Right hindlimb (tissue), 1 donor: ENCODE data around the gene WDR88.
"Not testable (repeated sequence)": the region's sequence is repeated elsewhere in the genome, so short reads cannot be mapped to it uniquely, and the experiment has no call there.

ENCODE experiments used
- DNase-seq: peaks from one replicate; pipeline ENCODE4 v3.0.0-alpha.2; 2018

WDR88 gene

DNA sequence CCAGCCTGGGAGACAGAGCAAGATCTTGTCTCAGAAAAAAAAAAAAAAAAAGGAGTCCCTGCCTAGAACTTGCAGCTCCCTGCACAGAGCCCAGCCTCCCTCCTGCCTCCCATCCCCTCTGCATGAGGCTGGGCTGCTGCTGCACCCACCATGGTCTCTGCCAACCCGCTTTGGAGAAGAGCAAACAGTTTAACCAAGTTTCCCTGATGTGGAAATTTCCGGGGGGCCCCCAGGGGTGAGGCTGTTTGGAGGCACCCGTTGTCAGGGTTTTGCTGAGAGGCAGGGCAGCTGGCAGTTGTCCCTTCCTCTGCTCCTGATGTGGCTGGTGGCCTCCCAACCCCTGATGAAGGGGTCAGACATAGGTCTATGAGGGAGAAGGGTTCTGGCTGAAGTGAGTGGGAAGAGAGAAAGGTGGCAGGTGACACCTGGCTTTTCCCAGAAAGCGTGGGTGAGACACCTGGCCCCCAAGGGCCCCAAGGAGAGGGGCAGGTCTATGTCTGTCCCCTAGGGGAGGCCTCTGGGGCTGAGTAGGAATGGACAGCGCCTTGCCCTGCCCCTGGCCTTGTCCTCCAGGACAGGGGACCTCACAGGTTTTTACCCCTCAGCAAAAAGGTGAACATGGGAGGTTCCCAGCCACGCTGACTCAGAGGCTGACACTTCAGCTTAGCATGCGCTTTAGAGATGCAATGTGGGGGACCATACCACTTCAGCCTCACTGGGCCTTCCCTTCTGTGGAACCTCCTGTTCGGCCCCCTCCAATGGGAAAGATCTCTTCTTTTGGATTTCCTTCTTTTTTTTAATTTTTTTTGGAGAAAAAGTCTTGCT lies 67.7 kb downstream of the WDR88 start:
- DNase-seq: peak; percentile 12

DNA sequence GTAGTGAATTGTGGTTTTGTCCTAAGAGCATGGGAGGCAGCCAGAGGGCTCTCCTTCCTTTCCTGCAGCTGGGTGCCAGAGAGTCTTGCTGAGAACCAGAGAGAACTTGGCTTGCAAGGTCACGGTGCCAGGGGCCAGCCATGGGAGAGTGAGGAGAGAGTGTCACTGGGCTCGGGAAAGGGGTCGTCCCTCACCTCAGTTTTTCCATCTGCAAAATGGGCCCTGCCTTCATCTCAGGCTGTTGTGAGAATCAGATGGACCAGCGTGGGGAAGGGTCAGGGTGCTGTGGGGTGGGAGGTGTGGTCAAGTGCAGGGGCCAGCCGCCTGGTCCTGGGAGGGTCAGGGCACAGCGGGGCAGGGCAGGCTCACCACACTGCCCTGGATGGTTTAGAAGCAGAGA lies 69.6 kb downstream of the WDR88 start:
- DNase-seq: no peak

DNA sequence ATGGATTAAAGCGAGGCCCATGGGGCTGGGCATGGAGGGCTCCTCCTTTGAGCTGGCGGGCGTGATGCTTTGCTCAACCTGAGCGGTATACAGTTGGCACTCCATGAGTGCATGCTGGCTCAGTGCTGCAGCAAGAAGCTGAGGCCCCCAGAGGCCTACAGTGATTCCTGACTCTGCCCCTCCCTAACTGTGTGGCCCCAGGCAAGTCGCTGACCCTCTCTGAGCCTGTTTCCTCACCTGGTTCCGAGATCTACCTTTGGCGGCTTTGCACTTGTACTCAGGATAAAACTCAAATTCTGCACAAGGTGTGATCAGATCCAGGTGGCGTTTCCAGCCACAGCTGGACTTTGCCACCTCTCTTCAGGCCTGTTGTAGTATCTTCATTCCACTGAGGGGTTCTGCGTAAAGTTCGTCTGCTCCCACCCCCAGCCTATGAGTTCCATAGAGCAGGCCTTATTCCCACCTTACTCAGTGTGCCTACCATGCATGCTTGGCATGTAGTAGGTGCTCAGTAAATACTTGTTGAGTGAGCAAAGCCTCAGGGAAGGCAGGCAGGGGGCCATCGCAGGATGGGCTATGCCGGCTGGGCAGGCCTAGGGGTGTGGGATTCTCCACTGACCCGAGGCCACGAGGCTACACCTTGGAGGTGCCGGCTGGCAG lies 70.1 kb downstream of the WDR88 start:
- DNase-seq: no peak

DNA sequence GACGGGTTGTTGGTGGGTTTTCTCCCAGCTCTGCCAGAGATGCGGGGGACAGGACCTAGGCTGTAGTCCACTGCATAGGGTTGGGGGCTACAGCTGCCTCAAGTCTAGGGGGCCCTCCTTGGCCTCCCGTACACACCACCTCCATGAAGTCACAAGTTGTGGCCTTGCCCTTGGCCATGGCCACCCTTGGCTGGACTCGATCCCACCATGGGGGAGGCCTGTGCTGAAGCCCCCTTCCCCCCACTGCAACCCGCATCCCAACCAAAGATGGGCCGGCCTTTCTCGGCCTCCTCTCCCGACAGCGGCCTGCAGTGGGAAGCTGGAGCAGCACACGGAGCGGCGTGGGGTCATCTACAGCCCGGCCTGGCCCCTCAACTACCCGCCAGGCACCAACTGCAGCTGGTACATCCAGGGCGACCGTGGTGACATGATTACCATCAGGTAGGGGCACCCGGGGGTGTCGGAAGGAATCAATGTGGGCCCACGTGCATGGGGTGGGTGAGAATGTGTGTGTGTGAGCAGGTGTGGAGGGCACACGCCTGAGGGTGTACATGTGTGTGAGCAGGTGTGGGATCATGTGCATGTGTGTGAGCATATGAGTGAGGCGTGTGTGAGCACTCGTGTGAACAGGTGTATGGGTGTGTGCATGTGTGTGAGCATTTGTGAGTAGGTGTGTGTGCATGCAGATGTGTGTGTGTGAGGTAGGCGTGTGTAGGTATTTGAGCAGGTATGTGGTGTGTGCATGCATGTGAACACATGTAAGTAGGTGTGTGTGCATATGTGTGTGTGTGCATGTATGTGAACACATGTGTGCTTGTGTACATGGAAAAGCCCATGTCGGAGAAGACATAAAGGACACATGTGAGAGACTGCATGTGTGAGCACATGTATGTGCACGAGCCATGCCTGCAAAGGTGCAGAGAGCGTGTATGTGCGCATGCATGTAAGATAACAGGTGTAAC lies 70.9 kb downstream of the WDR88 start:
- DNase-seq: no peak

DNA sequence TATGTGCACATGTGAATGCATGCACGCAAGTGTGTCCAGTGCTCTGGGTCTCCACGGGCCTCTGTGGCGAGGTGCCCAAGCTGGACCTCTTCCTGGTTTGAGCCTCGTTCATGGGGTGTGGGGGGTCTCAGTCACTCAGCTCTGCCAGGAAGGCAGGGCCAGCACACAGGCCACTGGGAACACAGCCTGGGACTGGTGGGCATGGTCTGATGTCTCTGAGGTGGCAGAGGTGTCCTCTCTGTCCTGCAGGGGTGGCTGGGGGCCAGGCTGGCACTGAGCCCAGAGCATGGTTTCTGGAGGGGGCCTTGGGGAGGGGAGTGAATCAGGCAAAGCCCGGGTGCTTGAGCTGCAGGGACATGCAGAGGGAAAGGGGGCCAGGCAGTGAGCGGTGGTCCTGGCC lies 71.6 kb downstream of the WDR88 start:
- peak; percentile 17 for DNase-seq

DNA sequence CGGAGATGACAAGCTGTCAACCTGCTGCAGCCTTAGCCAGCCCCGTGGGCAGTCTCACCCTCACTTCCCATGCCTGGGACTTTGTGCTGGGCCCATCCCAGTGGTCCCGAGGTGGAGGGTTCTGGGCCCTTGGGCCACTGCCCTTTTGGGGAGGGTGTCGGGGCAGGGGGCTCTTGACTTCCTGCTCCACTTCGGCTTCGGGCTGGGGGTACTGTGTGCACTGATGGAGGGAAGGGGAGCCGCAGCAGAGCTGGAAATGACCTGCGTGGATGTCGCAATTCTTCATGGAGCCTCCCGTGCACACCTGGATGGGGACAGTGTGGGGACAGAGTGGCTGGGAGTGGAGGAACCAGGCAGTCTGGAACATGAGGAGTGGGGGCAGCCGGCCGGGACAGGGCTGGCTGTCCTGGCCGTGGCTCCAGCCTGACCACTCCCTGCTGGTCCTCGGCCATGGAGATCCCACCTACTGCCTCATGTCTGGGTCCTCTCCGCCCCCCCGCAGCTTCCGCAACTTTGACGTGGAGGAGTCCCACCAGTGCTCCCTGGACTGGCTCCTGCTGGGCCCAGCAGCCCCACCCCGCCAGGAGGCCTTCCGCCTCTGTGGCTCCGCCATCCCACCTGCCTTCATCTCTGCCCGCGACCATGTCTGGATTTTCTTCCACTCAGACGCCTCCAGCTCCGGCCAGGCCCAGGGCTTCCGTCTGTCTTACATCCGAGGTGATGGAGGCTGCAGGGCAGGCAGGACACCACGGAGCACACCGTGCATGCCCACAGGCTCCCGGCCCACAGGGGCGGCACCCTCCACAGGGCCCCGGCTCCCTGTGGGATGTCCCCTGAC lies 72.4 kb downstream of the WDR88 start:
- peak; percentile 11 for DNase-seq

DNA sequence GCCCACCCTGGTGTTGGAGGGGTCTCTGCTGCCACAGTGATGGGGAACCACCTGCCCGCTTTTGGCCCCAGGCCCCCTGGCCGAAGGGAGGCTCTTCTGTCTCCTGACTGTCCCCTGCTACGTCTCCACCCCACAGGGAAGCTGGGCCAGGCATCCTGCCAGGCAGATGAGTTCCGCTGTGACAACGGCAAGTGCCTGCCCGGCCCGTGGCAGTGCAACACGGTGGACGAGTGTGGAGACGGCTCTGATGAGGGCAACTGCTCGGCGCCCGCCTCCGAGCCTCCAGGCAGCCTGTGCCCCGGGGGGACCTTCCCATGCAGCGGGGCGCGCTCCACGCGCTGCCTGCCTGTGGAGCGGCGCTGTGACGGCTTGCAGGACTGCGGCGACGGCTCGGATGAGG lies 73.2 kb downstream of the WDR88 start:
- no peak for DNase-seq

DNA sequence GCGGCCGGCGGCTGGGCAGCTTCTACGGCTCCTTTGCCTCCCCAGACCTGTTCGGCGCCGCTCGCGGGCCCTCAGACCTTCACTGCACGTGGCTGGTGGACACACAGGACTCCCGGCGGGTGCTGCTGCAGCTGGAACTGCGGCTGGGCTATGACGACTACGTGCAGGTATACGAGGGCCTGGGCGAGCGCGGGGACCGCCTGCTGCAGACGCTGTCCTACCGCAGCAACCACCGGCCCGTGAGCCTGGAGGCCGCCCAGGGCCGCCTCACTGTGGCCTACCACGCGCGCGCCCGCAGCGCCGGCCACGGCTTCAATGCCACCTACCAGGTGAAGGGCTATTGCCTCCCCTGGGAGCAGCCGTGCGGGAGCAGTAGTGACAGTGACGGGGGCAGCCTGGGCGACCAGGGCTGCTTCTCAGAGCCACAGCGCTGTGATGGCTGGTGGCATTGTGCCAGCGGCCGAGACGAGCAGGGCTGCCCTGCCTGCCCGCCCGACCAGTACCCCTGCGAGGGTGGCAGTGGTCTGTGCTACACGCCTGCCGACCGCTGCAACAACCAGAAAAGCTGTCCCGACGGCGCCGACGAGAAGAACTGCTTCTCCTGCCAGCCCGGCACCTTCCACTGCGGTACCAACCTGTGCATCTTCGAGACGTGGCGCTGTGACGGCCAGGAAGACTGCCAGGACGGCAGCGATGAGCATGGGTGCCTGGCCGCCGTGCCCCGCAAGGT lies 73.8 kb downstream of the WDR88 start:
- DNase-seq: no peak

DNA sequence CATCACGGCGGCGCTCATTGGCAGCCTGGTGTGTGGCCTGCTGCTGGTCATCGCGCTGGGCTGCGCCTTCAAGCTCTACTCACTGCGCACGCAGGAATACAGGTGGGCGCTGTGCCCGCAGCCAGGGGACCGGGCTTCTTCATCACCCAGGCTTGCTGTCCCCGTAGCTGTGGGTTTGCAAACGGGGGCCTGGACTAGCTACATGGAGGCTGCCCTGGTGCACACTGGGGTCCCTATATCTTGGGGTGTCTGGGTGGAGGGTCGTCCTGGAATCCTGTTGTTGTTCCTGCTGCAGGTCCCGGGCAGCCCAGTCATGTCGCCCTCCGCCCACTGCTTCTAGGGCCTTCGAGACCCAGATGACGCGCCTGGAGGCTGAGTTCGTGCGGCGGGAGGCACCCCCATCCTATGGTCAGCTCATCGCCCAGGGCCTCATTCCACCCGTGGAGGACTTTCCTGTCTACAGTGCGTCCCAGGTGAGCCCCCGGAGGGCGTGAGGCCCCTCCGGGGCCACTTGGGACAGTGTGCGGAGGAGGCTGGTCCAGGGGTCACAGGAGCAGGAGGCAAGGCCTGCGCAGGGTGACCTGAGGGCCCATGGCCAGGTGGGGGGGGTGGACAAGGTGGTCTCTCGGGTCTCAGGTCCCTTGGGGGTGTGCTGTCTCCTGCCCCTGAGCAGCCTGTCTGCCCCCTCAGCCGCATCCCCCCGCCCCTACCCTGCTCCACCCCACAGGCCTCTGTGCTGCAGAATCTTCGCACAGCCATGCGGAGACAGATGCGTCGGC lies 74.5 kb downstream of the WDR88 start:
- no peak for DNase-seq

DNA sequence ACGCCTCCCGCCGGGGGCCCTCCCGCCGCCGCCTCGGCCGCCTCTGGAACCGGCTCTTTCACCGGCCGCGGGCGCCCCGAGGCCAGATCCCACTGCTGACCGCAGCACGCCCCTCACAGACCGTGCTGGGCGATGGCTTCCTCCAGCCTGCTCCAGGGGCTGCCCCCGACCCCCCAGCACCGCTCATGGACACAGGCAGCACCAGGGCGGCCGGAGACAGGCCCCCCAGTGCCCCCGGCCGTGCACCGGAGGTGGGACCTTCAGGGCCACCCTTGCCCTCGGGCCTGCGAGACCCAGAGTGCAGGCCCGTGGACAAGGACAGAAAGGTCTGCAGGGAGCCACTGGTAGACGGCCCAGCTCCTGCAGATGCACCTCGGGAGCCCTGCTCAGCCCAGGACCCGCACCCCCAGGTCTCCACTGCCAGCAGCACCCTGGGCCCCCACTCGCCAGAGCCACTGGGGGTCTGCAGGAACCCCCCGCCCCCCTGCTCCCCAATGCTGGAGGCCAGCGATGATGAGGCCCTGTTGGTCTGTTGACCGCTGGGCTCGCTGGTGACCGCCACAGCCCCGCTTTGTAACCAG lies 75.2 kb downstream of the WDR88 start:
- no peak for DNase-seq

DNA sequence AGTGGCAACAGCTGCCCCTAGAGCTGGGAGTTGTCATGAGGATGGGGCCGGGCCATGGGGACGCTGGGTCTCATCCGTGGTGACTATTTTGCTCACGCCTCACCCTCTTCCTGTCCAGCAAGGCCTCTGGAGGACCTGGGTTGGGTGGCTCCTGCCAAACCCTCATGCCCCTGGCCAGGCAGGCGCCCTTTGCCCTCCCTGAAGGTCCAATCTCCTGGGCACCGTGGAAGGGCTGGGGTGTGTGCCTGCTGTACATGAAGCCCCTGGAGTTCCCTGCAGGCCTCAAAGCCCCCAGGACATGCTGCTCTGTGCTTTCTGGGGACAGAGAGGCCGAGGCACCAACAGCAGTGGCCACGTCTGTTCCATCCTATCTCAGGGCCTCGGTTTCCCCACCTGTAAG lies 76.0 kb downstream of the WDR88 start:
- peak; percentile 16 for DNase-seq

DNA sequence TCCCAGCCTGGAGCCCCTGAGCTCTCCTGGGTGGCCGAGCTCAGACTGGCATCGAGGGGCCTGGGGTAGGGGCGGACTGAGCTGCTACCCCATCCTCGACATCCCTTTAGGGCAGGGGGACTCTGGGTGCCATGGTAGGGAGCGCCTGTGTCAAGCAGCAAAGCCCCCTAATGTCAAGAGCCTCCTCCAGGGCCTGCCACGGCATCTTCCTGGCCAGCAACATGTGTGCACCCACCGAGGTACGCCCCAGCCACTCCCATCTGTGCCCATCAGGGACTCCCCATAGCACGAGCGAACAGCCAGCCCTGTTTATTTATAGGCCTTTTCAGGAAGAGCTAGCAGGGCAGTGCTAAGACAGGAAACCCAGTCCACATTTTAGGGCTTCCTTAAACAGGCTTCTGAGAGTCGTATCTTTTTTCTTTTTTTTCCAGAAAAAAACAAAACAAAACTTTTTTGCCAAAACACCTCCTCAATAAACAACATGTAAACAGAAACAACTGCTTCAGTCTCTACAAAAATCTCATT lies 76.5 kb downstream of the WDR88 start:
- no peak for DNase-seq

DNA sequence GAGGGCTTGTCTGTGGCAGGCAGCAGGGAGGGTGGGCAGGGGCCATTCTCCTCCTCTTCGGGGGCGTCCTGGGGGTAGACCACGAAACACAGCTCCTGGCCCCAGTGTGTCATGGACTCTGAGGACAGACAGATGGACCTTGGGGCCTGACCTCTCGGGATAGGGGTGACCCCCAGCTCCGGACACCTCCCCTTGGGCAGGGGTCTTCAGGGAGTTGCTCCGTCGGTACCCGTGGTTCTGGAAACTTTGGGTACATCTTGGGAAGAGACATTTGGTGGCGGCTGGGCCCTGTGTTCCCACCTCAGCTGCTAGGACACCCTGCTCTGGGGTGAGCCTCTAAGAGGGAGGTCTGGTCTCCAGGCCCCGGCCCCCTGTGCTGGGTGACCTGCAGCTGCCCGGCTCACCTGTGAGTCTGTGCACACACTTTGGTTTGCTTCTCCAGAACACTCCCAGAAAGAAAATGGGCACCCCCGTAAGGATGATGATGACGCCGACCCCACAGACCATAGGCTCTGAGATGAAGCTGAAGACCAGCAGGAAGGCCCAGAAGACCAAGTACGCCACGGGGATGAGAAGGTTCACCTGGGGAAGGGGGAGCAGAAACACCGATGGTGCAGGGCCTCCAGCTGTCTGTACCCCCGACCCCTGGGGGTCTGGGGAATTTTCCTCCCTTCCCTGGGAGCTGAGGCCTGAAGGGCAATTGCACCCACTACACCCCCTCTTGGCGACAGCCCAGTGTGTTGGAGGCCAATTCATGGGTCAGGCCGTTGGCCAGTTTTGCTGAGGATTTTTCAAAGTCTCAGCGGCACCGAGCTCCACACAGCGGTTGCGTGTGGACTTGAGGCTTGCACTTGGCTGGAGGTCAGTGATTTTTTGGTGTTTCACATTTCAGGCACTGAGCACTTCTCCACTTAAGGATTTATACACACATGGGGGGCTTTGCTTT lies 77.3 kb downstream of the WDR88 start:
- peak; percentile 50 for DNase-seq

DNA sequence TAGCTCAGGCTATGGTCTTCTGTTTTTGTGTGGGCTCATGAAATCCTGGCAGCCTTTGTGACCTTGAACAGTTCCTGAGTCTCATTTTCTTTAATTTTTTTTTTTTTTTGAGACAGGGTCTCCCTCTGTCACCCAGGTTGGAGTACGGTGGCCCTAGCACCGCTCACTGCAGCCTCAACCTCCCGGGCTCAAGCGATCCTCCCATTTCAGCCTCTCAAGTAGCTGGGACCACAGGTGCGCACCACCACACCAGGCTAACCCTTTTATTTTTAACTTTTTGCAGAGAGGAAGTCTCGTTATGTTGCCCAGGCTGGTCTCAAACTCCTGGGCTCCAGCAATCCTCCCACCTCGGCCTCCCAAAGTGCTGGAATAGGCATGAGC lies 77.9 kb downstream of the WDR88 start:
- DNase-seq: not testable (repeated sequence)

DNA sequence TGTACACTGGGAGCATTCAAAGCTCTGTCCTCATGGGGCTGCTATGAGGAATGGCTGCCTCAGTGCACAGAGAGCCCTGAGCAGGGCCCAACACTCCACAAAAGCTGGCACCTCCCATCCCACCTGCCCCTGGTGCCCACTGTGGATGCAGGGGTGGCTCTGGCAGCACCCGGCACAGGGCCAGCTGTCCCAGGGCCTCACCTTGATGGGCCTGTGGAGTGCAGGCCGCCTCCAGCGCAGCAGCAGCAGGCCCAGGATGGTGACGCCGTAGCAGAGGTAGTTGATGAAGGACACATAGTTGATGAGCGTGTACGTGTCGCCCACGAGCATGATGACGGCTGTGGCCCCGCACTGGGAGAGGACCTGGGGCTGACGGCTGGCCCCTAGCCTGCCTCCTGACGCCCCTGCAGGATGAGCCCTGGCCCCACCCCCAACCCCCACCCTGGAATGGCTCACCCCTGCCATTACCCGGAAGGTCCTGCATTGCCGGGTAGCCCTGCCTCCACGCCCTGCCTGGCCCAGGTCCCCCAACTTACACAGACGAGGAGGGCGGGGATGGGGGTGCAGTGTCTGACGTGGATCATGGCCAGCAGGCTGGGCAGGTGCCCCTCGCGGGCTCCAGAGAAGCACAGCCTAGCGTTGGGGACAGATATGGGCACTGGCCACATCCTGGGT lies 78.5 kb downstream of the WDR88 start:
- DNase-seq: peak; percentile 23

DNA sequence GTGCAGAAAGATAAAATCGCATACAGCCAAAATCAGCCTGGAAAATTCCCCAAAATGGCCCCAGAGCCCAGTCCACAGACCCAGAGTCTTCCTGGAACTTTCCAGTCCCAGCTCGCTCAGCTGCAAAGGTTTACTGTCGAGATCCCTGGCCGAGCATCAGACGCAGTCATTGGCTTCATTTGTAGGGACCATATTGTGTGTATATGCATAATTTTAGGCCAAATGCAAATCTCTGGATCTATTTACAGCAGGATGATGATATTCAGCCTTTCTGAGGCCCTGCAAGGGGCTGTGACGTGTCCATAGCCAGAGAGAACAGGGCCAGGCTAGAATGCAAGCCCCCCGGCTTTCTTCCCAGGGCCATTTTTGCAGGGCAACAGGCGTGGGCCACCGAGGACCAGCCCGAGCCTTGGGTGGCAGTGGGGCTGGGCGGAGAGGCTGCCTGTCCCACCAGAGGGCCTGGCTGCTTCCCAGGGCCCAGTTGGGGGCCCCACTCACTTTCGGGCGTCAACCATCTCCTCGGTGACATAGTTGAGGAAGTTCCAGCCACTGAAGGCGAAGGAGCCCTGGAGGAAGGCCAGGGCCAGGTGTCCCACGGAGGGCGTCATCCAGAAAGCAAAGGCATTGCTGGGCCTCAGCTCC lies 80.0 kb downstream of the WDR88 start:
- peak; percentile 89 for DNase-seq

DNA sequence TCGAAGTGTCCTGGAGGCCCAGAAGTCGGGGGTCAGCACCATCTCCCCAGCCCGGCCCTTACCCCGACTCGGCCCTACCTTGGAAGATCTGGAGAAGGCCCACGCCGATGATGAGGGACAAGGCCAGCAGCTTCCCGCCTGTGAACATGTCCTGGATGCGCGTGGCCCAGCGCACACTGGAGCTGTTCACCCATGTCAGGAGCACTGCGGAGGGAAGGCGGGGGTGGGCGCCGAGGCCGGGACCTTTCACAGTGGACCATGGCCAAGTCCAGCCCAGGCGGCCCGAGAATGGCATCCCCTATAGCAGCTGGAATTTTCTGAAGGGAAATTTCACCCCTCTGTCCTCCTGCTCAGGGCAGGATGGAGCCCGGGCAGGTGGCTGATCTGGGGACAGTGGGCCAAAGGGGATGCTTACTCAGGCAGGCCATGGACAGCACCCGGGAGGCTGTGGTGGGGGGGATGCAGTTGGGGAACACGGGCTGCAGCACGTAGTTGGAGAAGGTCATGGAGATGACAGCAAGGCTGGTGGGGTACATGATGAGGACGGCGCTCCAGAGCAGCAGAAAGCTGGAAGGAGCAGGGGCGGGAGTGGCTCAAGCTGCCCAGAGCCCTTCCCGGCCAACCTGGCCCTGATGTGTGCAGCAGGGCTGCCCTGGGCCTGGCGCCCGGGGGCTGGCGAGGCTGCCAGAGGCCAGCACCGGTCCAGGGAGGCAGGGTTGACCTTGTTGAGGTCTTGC lies 80.7 kb downstream of the WDR88 start:
- DNase-seq: peak; percentile 19
